BLaER1 (cell line): Measurements from ENCODE around the gene FIZ1.
"Not testable (repeated sequence)": the region's sequence is repeated elsewhere in the genome, so short reads cannot be mapped to it uniquely, and the experiment has no call there.

Experiments used
- H3K27ac ChIP-seq: shearing (Covaris generic); formaldehyde crosslinking; 2 replicates; pipeline ENCODE4 v1.8.1; 2022
- H3K27me3 ChIP-seq: shearing (Covaris generic); formaldehyde crosslinking; 2 replicates; pipeline ENCODE4 v1.8.1; 2022
- H3K36me3 ChIP-seq: shearing (Covaris generic); formaldehyde crosslinking; 2 replicates; pipeline ENCODE4 v1.8.1; 2022
- H3K4me1 ChIP-seq: shearing (Covaris generic); formaldehyde crosslinking; 2 replicates; pipeline ENCODE4 v1.8.1; 2022
- H3K4me2 ChIP-seq: shearing (Covaris generic); formaldehyde crosslinking; 2 replicates; pipeline ENCODE4 v1.8.1; 2022
- H3K4me3 ChIP-seq: shearing (Covaris generic); formaldehyde crosslinking; 2 replicates; pipeline ENCODE4 v1.8.1; 2022
- H3K9ac ChIP-seq: shearing (Covaris generic); formaldehyde crosslinking; 2 replicates; pipeline ENCODE4 v1.8.1; 2022
- H3K9me3 ChIP-seq: shearing (Covaris generic); formaldehyde crosslinking; 2 replicates; pipeline ENCODE4 v1.8.1; 2022
- H4K20me1 ChIP-seq: shearing (Covaris generic); formaldehyde crosslinking; 2 replicates; pipeline ENCODE4 v1.8.1; 2022
- Cebpa-rat ChIP-seq: shearing (Covaris generic); IDR thresholded peaks from 2 replicates; pipeline ENCODE4 v1.8.1; 2022

The FIZ1 gene

DNA sequence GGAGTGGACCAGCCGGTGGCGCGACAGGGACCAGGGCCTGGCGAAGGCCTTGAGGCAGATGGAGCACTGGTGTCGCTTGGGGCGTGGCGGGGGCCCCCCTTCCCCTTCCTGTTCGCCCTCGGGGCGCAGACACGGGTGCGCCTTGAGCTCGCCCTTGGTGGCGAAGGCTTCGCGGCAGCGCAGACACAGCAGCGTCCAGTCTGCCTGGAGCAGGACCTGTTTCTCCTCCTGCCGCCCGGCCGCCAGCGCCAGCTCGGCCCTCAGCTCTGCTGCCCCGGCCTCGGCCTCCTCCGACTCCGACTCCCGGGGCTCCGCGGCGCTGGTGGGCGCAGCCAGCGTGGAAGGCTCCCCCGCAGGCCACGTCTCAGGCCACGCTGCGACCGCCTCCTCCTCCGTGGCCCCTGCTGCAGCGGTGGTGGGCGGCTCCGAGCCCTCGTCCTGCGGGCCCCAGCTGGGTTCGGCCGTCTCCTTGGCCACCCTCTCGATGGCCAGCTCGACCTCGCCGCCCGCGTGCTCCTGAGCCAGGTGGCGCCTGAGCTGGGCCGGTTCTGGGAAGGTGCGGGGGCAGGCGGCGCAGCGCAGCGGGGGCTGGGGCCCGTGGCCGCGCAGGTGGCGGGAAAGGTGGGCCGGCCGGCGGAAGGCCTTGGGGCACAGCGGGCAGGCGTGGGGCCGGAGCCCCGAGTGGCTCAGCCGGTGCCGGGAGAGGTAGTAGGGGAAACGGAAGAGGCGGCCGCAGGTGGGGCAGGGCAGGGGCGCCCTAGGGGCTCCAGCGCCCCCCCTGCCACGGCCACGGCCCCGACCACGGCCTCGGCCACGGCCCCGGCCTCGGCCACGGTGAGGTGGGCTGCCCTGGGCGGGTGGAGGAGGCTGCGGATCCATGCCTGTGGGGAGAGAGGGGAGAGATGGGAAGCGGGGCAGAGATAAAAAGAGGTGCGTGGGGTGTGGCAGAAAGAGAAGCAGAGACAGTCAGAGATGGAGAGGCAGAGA is 20.3 kb downstream of the FIZ1 start:
- H3K9ac ChIP-seq = peak overlapping the region; percentile 85

DNA sequence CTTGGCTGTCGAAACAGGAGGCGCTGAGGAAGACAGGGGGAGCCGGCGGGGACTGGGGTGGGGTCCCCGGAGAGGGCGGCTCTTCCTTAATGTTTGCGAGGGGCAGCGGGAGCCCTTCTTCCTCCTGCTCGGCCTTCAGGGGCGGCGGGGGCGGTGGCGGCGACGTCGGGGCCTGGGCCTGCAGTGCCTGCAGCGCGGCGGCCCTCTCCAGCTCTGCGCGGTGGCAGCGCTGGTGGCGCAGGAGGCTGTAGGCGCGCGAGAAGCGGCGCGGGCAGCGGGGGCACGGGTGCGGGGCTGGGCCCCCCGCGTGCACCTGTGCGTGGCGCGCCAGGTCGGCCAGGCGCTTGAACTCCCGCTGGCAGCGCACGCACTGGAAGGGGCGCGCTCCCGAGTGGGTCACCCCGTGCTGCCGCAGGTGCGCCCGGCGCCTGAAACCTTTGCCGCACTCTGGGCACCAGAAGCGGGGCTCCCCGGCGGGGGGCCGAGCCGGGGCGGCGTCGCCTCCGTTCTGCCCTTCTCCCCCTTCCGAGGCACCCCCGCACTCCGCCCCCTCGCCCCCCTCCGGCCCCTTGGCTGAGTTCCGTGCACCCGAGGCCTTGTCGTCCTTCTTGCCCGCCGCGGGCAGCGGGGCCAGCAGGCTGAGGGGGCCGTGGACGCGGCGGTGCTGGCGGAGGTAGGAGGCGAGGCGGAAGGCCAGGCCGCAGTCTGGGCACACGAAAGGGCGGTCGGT is 21.1 kb downstream of the FIZ1 start:
- Histone ChIP-seq H3K27ac (no peak overlapping the region), H3K4me1 (peaks cover 23% of the 10 kb centered on the region), H3K9ac (no peak overlapping the region), H4K20me1 (peaks cover 15% of the 10 kb centered on the region), H3K4me2 (no peak overlapping the region), H3K9me3 (no peaks in the 10 kb centered on the region), H3K36me3 (peaks cover 37% of the 10 kb centered on the region), H3K4me3 (no peak overlapping the region), H3K27me3 (no peaks in the 10 kb centered on the region)
- TF ChIP-seq Cebpa-rat = no peak

More for the DNA sequence above, 20.3 kb downstream of the FIZ1 start:
- Histone ChIP-seq H3K27me3 (no peaks in the 10 kb centered on the region), H3K27ac (peak overlapping the region; percentile 85), H3K4me3 (peak overlapping the region; percentile 80), H3K36me3 (peaks cover 37% of the 10 kb centered on the region), H3K9me3 (no peaks in the 10 kb centered on the region), H3K4me2 (peak overlapping the region; percentile 94), H4K20me1 (peaks cover 15% of the 10 kb centered on the region), H3K4me1 (peaks cover 23% of the 10 kb centered on the region)
- TF ChIP-seq Cebpa-rat = no peak

DNA sequence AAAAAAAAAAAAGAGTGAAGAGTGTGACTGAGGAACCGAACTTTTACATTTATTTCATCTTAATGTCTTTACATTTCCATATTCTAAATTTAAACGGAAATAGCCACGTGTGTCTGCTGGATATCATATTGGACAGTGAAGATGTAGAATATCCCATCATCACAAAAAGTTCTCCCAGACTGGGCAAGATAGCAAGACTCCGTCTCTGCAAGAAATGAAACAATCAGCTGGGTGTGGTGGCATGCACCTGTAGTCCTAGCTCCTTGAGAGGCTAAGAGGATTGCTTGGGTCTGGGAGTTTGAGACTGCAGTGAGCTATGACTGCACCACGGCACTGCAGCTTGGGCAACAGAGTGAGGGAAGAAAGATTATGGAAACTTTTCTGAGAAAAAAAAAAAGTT is 22.6 kb downstream of the FIZ1 start:
- no peaks in the 10 kb centered on the region for H3K27me3 ChIP-seq
- peaks cover 37% of the 10 kb centered on the region for H3K36me3 ChIP-seq
- H3K9me3 ChIP-seq = no peaks in the 10 kb centered on the region
- no peak overlapping the region for H3K27ac ChIP-seq
- no peak for TF ChIP-seq Cebpa-rat
- no peak overlapping the region for H3K9ac ChIP-seq
- no peak overlapping the region for H3K4me2 ChIP-seq
- no peak overlapping the region for H3K4me3 ChIP-seq
- peaks cover 20% of the 10 kb centered on the region for H3K4me1 ChIP-seq
- peaks cover 15% of the 10 kb centered on the region for H4K20me1 ChIP-seq

DNA sequence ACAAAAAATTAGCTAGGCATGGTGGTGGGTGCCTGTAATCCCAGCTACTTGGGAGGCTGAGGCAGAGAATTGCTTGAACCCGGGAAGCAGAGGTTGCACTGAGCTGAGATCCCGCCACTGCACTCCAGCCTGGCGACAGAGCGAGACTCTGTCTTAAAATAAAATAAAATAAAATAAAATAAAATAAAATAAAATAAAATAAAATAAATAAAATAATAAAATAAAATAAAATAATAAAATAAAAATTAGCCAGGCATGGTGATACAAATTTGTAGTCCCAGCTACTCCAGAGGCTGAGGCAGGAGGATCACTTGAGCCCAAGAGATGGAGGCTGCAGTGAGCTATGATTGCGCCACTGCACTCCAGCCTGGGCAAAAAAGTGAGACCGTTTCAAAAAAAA is 25.4 kb downstream of the FIZ1 start:
- H3K4me1 ChIP-seq, H3K9ac ChIP-seq, H3K27ac ChIP-seq, H3K27me3 ChIP-seq, H3K9me3 ChIP-seq, H4K20me1 ChIP-seq, H3K4me2 ChIP-seq, H3K4me3 ChIP-seq: not testable (repeated sequence)
- peaks cover 32% of the 10 kb centered on the region for H3K36me3 ChIP-seq

DNA sequence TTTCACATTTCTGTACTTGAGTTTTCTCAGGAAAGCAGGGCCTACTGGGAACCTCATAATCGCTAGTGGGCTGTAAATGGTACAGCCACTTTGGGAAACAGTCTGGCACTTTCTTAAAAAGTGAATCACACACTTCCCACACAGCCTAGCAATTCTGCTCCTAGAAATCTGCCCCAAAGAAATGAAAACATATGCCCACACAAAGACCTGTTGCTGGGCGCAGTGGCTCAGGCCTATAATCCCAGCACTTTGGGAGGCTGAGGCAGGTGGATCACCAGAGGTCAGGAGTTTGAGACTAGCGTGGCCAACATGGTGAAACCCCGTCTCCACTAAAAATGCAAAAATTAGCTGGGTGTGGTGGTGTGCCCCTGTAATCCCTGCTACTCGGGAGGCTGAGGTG is 29.8 kb downstream of the FIZ1 start:
- H3K27me3 ChIP-seq, H3K36me3 ChIP-seq, H3K9ac ChIP-seq, H3K4me2 ChIP-seq, H4K20me1 ChIP-seq, H3K27ac ChIP-seq, H3K4me3 ChIP-seq, H3K9me3 ChIP-seq, H3K4me1 ChIP-seq: not testable (repeated sequence)

DNA sequence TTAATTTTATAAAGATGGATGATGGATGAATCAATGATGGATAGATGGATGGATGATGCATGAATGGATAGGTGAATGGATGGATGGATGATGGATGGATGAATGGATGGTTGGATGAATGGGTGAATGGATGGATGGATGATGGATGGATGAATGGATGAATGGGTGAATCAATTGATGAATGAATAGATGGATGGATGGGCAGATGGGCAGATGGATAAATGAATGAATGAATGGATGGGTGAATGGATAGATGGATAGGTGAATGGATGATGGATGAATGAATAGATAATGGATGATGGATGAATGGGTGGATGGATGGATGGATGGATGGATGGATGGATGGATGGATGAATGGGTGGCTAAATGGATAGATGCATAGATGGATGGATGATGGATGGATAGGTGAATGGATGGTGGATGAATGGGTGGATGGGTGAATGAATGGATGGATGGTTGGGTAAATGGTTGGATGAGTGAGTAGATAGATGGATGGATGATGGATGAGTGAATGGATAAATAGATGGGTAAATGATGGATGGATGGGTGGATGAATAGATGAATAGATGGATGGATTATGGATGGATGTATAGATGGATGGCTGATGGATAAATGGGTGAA is 31.5 kb downstream of the FIZ1 start:
- no peak overlapping the region for H3K27ac ChIP-seq
- H3K36me3 ChIP-seq = no peaks in the 10 kb centered on the region
- no peak overlapping the region for H3K9ac ChIP-seq
- H3K4me3 ChIP-seq = no peak overlapping the region
- no peaks in the 10 kb centered on the region for H3K27me3 ChIP-seq
- H3K4me1 ChIP-seq = peaks cover 9% of the 10 kb centered on the region; the same call in 1 of the 2 replicates
- no peak for TF ChIP-seq Cebpa-rat
- no peak overlapping the region for H3K4me2 ChIP-seq
- H3K9me3 ChIP-seq = no peaks in the 10 kb centered on the region
- no peaks in the 10 kb centered on the region for H4K20me1 ChIP-seq

DNA sequence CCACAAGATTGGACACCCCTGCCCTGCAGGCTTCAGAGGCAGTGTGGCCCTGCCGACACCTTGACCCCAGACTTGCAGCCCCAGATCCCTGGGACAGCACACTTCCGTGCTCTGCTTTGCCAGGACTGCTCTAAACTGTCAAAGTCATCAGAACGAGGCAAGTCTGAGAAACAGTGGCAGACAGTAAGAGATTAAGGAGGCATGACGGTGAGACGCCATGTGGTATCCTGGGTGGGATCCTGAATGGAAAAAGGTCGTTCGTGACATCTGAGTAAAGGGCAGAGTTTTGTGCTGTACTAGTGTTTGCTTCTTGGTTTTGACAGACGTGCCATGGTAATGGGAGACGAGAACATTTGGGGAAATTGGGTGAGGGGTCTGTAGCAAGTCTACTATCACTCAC is 32.5 kb downstream of the FIZ1 start:
- Histone ChIP-seq H4K20me1 (no peaks in the 10 kb centered on the region), H3K9ac (no peak overlapping the region), H3K4me3 (no peak overlapping the region), H3K27me3 (no peaks in the 10 kb centered on the region), H3K36me3 (no peaks in the 10 kb centered on the region), H3K4me1 (peaks cover 9% of the 10 kb centered on the region; the same call in 1 of the 2 replicates), H3K9me3 (no peaks in the 10 kb centered on the region), H3K4me2 (no peak overlapping the region), H3K27ac (no peak overlapping the region)
- TF ChIP-seq Cebpa-rat = no peak

DNA sequence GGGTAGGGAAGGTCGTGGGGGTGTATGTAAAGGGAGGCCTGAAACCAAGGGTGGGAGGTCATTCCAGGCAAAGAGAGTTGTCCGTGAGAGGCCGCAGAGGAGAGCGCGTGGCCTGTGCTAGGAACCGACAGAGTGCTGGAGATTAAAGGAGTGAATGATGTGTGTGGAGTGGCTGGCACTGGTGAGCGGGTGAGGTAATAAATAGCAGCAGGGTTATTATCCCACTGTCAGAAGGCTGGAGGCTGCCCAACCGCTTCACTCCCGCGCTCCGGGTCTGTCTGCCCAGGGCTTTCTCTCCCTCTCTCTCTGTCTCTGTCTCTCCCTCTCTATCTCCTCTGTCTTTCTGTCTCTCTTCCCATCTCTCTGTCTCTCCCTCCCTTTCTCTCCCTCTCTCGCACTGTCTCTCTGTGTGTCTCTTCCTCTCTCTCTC is 36.0 kb downstream of the FIZ1 start:
- Histone ChIP-seq H3K9me3 (peaks cover 6% of the 10 kb centered on the region), H3K27me3 (no peaks in the 10 kb centered on the region), H3K9ac (no peak overlapping the region), H3K4me3 (no peak overlapping the region), H4K20me1 (no peaks in the 10 kb centered on the region), H3K4me2 (no peak overlapping the region), H3K36me3 (no peaks in the 10 kb centered on the region), H3K27ac (no peak overlapping the region), H3K4me1 (peaks cover 9% of the 10 kb centered on the region; the same call in 1 of the 2 replicates)
- no peak for TF ChIP-seq Cebpa-rat

DNA sequence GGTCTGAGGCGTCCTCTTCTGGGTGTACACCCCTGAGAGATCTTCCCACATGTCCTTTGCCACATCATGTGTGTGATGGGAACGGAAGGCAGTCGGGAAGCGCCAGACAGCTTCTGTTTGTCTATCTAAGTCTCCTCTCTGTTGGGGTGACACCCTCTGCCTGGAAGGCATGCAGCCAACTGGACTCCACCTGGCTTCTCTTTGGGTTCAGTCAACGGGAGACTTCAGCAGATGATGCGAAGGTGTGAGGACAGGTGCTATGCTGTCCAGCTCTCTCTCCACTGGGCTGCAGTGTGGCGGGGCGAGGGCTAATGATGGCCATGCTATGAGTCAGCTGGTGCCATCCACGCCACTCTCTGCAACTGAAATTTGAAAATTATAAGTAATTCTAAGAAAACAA is 39.6 kb downstream of the FIZ1 start:
- Histone ChIP-seq H3K27me3 (no peaks in the 10 kb centered on the region), H3K4me1 (peaks cover 3% of the 10 kb centered on the region; the same call in 1 of the 2 replicates), H3K4me2 (no peak overlapping the region), H3K36me3 (no peaks in the 10 kb centered on the region), H4K20me1 (no peaks in the 10 kb centered on the region), H3K4me3 (no peak overlapping the region), H3K27ac (no peak overlapping the region), H3K9ac (no peak overlapping the region), H3K9me3 (peaks cover 6% of the 10 kb centered on the region)
- TF ChIP-seq Cebpa-rat = no peak

DNA sequence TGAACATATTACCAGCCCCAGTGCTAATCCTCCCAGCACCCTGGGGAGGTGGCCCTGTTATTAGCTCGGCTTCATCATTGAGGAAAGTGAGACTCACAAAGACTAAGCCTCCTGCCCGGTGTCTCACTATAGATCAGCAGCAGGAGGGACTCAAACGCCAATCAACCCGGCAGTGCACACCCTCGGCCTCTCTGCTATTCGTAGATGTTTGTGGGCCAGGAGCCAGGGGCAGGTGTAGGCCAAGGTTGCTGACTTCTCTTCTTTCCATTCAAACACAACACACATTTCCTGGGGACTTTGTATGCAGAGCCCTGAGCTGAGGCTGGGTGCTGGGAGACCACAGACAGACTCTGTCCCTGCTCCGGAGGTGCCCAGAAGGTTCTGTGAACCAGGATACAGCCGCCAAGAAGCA is 44.6 kb downstream of the FIZ1 start:
- no peaks in the 10 kb centered on the region for H3K9me3 ChIP-seq
- no peaks in the 10 kb centered on the region for H4K20me1 ChIP-seq
- H3K4me2 ChIP-seq = no peak overlapping the region
- no peak overlapping the region for H3K4me3 ChIP-seq
- H3K36me3 ChIP-seq = no peaks in the 10 kb centered on the region
- H3K27me3 ChIP-seq = no peaks in the 10 kb centered on the region
- H3K27ac ChIP-seq = no peak overlapping the region
- no peak overlapping the region for H3K9ac ChIP-seq
- peaks cover 39% of the 10 kb centered on the region for H3K4me1 ChIP-seq
- no peak for TF ChIP-seq Cebpa-rat
